B cell (primary cell): ENCODE measurements around the gene PMM1.

Source experiments
- EZH2 ChIP-seq: IDR thresholded peaks from 2 replicates; pipeline ENCODE4 v1.6.1; 2012; ENCODE audit warnings: borderline replicate concordance, low read depth, mild to moderate bottlenecking, moderate library complexity, low read length; ENCODE audit not compliant: insufficient read depth, poor library complexity, severe bottlenecking
- TF ChIP-seq, protein P1 (sequence below): fragments of 200-600 bp; IDR thresholded peaks from one replicate; pipeline ENCODE4 v1.8.0; 2022; ENCODE audit warnings: antibody characterized with exemption, mild to moderate bottlenecking

DNA sequence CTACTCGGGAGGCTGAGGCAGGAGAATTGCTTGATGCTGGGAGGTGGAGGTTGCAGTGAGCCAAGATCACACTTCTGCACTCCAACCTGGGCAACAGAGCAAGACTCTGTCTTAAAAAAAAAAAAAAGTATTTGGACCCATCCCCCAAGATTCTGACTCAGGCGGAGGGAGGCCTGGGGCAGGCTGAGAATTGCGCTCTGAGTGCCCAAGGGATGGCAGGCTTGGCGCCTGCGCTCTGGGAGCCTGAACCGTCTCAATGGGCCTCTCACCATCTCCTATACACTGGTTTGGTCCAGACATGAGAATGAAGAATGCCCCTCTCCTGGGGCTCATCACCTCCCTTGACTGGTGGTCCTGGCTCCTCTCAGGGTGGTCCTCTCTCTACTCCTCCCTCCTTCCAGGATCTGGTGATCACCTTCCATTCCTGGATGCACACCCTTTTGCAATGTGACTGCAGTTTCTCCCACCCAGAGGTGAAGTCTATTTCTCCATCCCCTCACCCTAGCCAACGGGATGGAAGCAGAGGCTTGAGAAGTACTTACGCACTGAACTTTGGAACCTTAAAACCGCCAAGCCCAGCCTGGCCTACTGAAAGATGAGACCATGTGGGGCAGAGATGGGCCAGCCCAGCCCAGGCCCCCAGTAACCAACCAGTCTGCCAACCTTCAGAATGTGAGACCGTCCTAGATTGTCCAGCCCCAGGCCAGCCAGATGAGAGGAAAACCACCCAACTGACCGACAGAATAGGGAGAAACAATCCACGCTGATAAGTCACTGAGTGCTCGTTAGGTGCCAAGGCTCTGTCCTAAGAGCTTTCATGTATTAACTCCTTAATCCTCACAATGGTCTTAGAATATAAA, 50.3 kb downstream of the PMM1 start:
- TF ChIP-seq, protein P1, sequence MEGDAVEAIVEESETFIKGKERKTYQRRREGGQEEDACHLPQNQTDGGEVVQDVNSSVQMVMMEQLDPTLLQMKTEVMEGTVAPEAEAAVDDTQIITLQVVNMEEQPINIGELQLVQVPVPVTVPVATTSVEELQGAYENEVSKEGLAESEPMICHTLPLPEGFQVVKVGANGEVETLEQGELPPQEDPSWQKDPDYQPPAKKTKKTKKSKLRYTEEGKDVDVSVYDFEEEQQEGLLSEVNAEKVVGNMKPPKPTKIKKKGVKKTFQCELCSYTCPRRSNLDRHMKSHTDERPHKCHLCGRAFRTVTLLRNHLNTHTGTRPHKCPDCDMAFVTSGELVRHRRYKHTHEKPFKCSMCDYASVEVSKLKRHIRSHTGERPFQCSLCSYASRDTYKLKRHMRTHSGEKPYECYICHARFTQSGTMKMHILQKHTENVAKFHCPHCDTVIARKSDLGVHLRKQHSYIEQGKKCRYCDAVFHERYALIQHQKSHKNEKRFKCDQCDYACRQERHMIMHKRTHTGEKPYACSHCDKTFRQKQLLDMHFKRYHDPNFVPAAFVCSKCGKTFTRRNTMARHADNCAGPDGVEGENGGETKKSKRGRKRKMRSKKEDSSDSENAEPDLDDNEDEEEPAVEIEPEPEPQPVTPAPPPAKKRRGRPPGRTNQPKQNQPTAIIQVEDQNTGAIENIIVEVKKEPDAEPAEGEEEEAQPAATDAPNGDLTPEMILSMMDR, result no peak
- no peak for TF ChIP-seq EZH2
